HG03354 (cell line): ENCODE results near the gene FABP7.

Source experiments
- ATAC-seq: cut with Tn5 transposase; IDR thresholded peaks from one replicate; pipeline ENCODE4 v1.9.1; 2021; ENCODE audit warnings: mild to moderate bottlenecking; ENCODE audit not compliant: unreplicated experiment, poor library complexity, severe bottlenecking

FABP7 gene

DNA sequence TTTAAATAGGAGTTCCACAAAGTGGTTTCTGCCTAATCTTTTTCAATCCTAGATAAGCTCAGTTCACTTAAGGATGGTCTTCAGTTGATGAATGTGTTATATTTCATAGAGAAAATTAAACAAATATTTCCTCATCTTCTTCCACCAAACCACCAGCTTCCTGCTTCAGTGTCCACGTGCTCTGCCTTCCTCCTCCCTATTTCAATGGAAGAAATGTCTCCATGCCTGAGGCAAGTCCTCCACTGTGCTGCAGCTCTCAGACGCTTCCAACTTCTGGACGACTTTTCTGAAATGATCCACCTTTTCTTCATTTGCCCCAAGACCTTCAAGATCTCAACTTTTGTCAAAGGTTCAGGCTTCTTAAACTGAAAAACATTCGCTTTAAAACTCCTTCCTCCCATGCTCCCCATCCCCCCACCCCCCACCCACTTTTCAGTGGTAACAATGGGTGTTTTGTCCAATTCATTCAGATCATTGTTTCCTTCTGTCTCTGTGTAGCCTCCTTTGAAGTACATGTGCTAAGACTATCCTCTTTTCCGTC, 25.3 kb upstream of the FABP7 start:
- ATAC-seq = no peak

DNA sequence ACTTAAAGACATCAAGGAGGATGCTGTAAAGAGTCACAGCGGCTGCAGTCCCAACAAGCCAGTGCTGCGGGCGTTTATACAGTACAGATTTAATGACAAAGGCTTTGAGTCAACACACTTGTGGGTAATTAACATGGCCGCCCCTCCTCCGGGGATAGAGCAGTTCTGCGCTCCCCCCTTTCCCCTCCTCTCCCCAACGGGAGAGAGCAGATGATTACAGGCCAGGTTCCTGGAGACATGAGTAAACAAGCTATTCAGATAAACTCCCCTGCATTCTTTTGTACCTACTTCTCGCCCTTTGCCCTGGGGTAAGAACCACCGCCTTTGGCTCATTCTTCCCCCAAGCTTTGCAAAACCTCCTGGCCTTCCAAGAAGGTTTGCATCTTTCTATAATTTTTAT, 23.6 kb upstream of the FABP7 start:
- no peak for ATAC-seq

DNA sequence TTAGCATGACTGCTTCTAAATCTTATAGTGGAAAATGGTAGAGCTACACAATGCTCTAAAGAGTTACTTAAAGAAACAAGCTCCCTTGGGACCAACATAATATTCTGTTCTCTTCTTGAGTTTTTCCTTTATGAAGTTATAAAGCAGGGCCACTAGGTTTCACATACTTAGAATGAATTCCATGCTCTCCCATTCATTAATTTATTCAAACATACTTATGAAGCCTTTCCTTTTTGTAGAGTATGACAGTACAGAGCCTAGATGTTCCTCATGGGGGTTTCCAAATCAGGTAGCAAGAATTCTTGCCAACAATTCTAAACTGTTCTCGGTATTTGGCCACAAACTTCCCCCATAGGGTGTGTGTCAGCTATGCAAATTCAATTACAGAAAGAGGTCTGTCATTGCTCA, 20.6 kb upstream of the FABP7 start:
- ATAC-seq = peak; percentile 99

DNA sequence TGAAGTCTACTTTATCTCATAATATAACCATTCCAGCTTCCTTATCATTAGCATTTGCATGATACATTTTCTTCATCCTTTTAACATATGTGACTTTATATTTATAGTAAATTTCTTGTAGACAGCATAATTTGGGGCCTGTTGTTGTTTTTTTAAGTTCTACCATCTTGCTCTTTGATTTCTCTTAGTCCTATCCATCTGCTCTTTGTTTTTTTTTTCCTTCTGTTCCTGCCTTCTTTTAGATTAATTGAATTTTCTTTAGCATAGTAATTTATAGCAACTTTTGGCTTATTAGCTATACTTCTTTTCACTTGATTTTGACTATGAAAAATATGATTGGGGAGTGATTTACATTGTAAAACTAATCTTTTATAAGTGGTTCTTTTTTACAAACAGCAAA, 19.2 kb upstream of the FABP7 start:
- no peak for ATAC-seq

DNA sequence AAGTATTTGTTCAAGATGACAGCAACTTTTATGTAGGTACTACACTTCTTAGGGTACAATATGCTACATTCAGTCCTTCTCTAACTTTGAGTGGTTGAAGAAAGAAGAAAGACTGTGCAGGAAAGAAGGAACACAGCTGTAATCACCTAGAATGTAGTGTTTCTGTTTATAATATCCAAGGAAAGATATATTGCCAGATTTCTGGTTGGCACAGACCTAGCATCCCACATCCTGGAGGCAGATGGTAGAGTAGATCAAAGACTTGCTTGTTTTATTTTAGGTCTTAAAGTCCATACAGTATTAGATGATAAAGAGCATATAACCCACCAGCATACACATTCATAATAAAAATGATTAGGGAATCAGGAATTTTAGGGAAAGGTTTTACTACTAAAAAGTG, 13.3 kb upstream of the FABP7 start:
- no peak for ATAC-seq

DNA sequence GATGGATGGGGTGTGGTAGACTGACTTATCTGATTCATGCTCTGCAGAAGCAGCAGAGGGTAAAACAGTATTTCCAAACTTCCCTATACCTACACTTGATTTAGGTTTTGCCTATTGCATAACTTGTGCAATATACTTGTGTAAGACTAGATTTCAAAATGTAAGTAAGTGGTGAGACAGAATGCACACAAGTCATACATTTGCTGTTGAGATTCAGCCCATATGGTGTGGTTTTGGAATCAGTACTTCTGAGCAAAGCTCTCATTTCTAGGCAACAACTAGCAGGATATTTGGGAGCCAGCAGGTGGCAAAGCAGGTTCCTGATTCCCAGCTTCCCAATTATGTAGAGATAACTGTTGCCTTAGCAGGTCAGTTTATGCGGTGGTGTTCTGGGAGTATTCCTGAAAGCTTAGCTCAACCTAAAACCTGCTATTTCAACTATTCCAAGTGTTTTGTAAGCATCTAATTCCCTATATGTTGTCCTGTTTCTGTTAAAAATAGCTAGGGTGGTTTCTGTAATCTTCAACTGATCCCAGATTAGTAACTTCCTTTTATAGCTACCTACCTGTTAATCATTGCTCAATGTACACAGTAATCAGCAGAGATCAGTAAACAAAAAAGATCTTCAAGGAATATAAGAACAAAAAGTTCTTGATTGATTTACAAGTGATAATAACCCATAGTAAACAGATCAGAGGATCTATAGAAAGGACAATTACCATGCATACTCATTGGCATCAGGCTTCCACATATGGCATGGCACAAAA, 8.5 kb upstream of the FABP7 start:
- peak; percentile 41 for ATAC-seq

DNA sequence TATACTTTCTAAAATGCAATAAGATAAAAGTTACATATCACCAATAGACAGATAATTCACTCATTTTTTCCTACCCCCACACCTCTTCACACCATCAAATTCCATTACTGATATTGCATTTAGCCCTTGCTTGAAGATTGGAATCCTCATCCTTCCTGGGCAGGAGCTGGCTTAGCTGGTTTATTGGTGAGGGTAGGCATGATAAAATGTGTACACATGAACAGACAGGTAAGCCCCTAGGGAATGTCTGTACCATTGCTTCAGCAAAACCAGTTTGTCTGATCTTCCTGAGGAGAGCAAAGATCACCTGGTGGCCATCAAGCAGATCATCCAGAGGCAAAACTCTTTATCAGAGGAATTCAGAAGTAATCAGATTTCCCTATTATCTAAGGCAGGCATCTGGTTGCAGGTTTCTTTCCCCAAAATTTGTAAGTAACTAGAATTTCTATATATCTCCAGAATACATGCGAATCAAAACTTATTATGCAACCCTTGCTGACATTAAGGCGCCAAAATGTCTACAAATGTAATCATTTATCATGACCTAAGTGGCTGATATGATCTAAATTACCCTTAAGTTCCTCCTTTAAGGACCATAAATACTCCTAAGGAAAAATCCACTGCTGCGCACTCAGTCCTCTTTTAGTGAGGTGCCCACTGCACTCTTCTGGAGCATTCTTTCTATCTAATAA, 6.6 kb upstream of the FABP7 start:
- ATAC-seq = no peak

DNA sequence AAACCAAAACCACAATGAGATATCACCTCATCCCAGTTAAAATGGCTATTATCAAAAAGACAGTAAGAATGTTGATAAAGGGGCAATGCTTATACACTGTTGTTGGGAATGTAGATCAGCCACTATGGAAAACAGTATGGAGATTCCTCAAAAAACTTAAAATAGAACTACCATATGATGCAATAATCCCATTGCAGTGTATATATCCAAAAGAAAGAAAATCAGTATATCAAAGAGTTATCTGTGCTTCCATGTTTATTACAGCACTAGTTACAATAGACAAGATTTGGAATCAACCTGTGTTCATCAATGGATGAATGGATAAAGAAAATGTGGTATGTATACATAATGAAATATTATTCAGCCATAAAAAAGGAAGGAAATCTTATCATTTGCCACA, 3.5 kb upstream of the FABP7 start:
- no peak for ATAC-seq

DNA sequence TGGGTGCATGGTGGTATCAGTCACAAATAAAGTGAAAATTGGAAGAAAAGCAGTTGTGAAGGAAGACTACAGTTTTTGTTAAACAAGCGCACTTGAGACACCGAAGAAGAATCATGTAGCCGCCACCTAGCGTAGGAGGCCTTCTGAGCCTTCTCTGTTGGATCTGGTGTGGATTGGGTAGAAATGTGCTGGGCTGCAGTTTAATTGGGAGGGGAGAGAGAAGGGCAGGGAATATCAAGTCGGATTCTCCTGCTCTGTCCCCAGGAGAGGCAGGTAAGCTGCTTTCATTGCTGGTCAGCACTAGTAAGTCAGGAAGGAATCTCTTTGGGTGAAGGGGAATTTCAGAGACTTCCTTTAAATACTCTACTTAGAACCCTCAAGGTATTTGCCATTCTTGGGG, 1.2 kb upstream of the FABP7 start:
- no peak for ATAC-seq

DNA sequence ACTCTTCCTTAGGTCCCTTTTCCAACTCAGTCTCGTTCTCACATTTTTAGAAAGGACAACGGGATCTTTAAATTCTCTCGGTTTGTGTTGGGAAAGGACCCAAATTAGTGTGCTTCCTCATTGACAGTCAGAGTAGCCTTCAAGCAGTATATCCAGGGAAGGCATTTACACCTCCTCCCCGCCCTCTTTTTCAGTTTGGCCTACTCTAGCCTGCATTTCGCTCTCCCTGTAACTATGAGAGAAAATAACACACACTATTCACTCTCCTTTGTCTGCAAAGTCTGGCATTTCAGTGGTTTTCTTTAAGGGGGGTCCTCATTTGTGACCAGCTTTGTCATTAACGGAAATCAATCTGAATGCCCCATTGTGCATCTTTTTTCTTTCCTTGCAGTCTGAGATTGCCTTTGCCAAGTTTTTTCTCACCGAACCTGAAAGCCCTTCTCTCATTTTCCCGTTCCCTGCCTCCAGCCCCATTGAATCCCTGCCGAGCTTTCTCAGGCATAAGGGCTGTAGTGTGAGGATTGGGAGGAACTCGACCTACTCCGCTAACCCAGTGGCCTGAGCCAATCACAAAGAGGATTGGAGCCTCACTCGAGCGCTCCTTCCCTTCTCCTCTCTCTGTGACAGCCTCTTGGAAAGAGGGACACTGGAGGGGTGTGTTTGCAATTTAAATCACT, 393 bp upstream of the FABP7 start:
- no peak for ATAC-seq

DNA sequence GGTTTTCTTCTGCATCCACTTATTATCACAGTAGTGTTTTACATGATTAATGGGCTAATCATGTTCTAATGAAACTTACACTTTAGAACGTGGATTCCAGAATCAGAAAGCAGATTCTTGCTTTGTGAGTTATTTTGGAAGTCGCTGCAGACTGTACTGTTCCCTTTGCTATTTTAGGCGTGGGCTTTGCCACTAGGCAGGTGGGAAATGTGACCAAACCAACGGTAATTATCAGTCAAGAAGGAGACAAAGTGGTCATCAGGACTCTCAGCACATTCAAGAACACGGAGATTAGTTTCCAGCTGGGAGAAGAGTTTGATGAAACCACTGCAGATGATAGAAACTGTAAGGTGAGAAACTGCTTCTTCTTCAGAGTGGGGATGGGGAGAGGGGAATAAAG, 598 bp downstream of the FABP7 start:
- ATAC-seq = no peak

DNA sequence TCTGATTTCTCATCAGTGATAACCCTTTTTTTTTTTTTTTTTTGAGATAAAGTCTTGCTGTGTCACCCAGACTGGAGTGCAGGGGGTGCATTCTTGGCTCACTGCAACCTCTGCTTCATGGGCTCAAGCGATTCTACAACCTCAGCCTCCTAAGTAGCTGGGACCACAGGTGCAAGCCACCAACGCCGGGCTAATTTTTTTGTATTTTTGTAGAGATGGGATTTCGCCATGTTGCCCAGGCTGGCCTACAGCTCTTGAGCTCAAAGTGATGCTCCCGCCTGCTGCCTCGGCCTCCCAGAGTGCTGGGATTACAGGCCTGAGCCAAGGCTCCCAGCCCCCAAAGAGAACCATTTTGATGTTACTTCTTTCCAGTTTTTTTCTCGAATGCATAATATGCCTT, 2.2 kb downstream of the FABP7 start:
- no peak for ATAC-seq

DNA sequence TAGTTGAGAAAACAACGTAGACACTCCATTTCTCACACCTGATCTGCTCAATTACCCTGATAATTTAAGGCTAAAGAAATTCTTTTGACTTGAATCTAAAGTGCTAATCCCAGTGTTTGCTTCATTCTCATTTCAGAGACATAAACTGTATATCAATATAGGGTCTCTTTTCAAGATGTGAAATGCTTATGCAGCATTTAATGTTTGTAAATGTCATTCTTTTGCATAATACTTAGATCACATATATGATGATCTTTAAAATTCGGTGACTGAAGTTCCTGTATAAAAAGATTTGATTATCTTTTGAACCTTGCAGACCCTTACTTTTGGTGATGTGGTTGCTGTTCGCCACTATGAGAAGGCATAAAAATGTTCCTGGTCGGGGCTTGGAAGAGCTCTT, 3.9 kb downstream of the FABP7 start:
- no peak for ATAC-seq

DNA sequence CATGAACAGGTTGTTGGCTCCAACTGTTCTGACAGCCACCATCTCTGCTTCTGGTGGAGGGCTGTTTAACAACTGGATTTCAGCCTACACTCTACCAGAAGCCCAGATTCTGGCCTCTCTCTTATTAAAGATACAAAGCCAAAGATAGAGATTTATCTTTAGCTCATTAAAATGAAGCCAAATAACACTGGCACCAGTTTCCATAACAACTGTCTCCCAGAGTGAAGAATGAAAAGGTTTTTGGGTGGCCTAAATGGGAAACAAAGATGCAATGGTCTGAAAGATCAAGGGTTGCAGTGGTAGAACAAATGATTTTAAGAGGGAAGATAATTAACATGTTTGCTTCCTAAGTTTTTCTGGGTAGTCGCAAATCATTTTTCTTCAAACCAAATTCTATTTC, 6.4 kb downstream of the FABP7 start:
- ATAC-seq = no peak

DNA sequence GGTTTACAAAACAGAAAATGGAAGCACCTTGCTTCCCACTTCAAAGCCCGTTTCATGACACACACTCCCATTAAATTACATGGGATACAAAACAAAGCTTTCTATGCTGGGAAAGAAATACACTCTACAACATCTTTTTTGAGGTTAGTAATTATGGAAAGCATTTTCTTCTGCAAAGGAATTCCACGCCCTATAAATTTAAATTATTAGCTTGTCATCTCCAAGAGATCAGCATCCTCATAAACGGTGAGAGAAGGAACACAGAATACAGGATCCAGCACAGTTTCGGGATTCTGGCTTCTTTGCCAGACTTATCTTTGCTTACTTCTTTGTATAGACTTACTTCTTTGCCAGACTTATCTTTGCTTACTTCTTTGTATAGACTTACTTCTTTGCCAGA, 8.2 kb downstream of the FABP7 start:
- ATAC-seq = no peak

DNA sequence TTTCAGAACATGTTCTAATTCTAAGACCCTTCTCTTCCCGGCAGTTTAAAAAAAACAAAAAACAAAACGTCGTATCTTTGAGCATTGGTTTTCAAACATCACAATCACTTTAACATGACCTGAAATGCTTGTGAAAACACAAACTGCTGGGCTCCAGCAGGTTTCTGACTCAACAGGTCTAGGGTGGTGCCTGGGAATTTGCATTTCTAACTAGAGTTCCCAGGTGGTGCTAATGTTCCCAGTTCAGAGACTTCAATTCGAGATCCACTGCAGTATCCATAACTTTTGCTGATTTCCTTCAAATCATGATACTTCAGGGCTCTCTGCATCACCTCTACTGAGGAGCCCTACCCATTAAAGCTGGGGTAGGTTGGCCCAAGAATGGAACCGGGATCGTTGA, 8.7 kb downstream of the FABP7 start:
- no peak for ATAC-seq

DNA sequence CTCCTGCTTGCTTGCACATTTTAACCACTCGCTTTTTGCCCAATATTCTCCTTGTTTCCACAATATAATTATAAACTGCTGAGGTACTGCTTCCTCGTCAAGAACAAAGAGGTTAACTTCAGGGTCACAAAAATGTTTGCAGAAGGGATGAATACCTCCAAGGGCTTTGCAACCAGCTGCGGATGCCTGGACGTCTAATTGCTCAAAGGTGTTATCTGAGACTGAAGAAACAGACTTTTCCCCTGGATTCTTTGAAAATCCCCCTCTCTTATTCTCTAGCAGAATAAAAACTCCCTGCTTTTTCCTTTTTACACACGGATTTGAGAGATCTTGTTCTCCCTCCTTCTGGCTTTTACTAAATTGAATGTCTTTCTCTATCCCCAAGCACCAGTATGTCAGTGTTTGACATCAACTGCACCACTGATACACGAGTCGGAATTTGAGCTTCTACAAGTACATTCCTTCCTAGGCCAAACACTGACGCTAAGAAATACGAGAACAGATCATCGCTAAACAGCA, 9.2 kb downstream of the FABP7 start:
- ATAC-seq = no peak

DNA sequence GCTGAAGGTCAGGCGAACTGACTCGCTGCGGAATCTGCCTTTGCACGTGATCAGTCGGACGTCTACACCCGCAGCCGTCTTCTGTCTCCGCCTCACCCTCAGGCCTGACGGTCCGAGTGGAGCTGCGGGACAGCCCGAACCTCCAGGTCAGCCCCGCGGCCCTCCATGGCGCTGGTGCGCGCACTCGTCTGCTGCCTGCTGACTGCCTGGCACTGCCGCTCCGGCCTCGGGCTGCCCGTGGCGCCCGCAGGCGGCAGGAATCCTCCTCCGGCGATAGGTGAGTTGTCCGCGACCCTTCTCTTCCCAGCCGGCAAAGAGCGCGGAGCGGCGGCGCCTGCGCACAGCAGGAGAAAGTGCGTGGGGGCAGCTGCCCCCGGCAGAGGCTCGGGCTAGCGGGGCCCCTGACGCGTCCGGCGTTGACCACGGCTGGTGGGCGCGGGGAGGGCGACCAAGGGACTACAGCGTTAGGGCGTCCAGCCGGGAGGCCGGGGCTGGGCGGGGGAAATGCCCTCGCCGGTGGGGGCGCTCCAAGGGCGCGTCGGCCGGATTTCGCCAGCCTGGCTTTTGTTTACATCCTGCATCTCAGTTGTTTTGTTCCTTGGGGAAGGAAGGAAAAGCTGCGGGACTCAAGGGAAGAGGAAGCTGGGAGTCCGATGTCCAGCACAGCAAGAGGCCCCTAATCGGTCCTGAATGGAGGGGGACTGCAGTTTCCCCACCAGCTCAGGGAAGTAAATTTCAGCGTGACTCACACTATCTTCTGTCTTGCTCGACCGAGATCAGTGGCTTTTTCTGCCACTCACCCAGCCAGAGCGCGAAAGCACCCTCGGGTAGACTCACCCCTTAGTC, 9.9 kb downstream of the FABP7 start, which contains the start of gene SMPDL3A:
Gene SMPDL3A (plus strand): TSS at position 77 of the 846 bp plus-strand sequence. CDS start 89 bp downstream, at position 166.
- peak; percentile 64 for ATAC-seq

DNA sequence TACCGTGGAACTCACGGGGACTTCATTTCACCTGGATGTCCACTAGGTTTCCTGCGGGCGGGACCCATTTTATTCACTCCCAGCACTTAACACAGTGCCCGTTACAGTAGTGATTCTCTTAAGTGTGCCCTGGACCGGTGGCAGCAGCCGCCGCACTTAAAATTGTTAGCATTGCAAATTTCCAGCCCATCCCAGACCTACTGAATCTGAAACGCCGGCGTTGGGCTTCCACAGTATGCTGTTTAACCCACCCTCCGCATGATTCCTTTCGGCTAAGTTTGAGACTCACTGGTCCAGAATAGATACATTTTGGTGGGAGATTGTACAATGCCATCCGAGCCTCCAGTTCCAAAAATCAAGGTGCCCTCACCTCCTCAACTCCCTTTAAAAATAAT, 10.5 kb downstream of the FABP7 start:
- ATAC-seq = no peak
